Heart left ventricle (tissue), 16 donors: ENCODE measurements around the gene JPH2. TPM values are rescaled to one million over a fixed set of nuclear protein-coding genes. Genes with fewer than 3 reads are reported as not detected.

Experiments used
- ATAC-seq, 4 donors: fragments of 200-7000 bp; cut with Tn5 transposase; one replicate each; pipeline ENCODE4 v1.9.1; 2020 to 2022; ENCODE audit warnings: moderate library complexity in 4 of 4, mild to moderate bottlenecking in 3 of 4, moderate number of reproducible peaks in 1 of 4
- DNase-seq, 5 donors: peaks; one replicate each; pipeline ENCODE4 v3.0.0-alpha.2; 2020
- H3K27ac ChIP-seq, 12 donors: fragments of 200-600 bp; sonication (generic) in 4 of 12; one replicate each; pipeline versions ENCODE4 v1.5.0 to v1.8.0; 2016 to 2022; ENCODE audit warnings: mild to moderate bottlenecking in 2 of 12
- H3K27me3 ChIP-seq, 9 donors: fragments of 200-600 bp; sonication (generic) in 2 of 9; one replicate each; pipeline versions ENCODE4 v1.5.1 to v1.8.0; 2016 to 2022; ENCODE audit warnings: mild to moderate bottlenecking in 3 of 9
- H3K36me3 ChIP-seq, 9 donors: fragments of 200-600 bp; sonication (generic) in 2 of 9; one replicate each; pipeline versions ENCODE4 v1.5.0 to v1.8.0; 2018 to 2022; ENCODE audit warnings: mild to moderate bottlenecking in 2 of 9
- H3K4me1 ChIP-seq, 12 donors: fragments of 200-600 bp; sonication (generic) in 4 of 12; one replicate each; pipeline versions ENCODE4 v1.5.0 to v1.8.0; 2016 to 2022; ENCODE audit warnings: mild to moderate bottlenecking in 3 of 12
- H3K4me3 ChIP-seq, 12 donors: fragments of 200-600 bp; sonication (generic) in 4 of 12; one replicate each; pipeline versions ENCODE4 v1.5.0 to v1.8.0; 2017 to 2022; ENCODE audit warnings: mild to moderate bottlenecking in 9 of 12, moderate library complexity in 4 of 12
- H3K9me3 ChIP-seq, 12 donors: fragments of 200-600 bp; sonication (generic) in 4 of 12; one replicate each; pipeline versions ENCODE4 v1.5.0 to v1.8.0; 2016 to 2022; ENCODE audit warnings: mild to moderate bottlenecking in 1 of 12
- CTCF ChIP-seq, 12 donors: fragments of 200-600 bp; sonication (generic) in 4 of 12; IDR thresholded peaks; one replicate each; pipeline versions ENCODE4 v1.5.0 to v1.8.0; 2018 to 2022; ENCODE audit warnings: antibody characterized with exemption in 12 of 12, mild to moderate bottlenecking in 5 of 12
- POLR2A ChIP-seq, 2 donors: fragments of 450-650 bp; IDR thresholded peaks; one replicate each; pipeline ENCODE4 v1.6.1; 2017; ENCODE audit warnings: antibody characterized with exemption in 2 of 2, mild to moderate bottlenecking in 2 of 2, moderate library complexity in 2 of 2
- WGBS, 4 donors: extraction: QIAGEN DNeasy Blood & Tissue Kit in 2 of 4; methylation state at CpG; one replicate each; pipeline versions ENCODE4 v1.1.5 to v1.1.7; 2013 to 2018; 5-methylcytosine and 5-hydroxymethylcytosine counted together
- intact Hi-C, 10 donors: fragments of 100-400 bp; cut with DNase I; formaldehyde crosslinking; loops; one replicate each; pipeline versions ENCODE4 v1.11.1 to v1.14.2; 2022
- polyA plus RNA-seq, 2 donors: library from polyadenylated mRNA; stranded (reverse); fragments of 200-250 nt; gene quantifications; one replicate each; pipeline ENCODE4 v1.2.3, GENCODE V29; 2013
- total RNA-seq, 9 donors: library from RNA; depleted of rRNA in 2 of 9; stranded (reverse); fragments of >200 nt in 2 of 9; fragmentation: NEBNext Ultra II Directional in 3 of 9; extraction: Animal tissue kit (Norgen Biotek cat#: 25700) in 3 of 9; gene quantifications; one replicate each; pipeline versions ENCODE4 v1.1.0 to v1.2.4, GENCODE V29; 2016 to 2023
- donor health status: ischemic (EF 13 %, LVEDD 7.1; RV severe dilation, severe dysfunction).
- donor health status: healthy with polysubstance abuse.
- donor health status: DM: no; HTN: yes; CAD: no.
- donor health status: DM: no; HTN: no; CAD: no.
- donor health status: ischemic (EF 25% LVEDD 6.9; RV normal size, moderate dysfunction).
- donor health status: ischemic (EF 25% LVEDD 5.7; RV mildly dilated, moderate dysfunction).
- donor health status: healthy.
- donor health status: DM: yes; HTN: yes; CAD: no.
- donor health status: ischemic (EF 35%, LVEDD 5.7; RV mildly dilated, moderate dysfunction).
- donor health status: nonischemic (EF 11% LVEDD 7.7; RV severe dilation, severe dysfunction).
- donor health status: DM: yes; HTN: yes; CAD: no.
- donor health status: PGD.
- donor health status: ischemic (EF 29% LVEDD 5.4; RV normal size, mild dysfunction).
- donor health status: nonischemic (EF 23%, LVEDD 6.1; RV moderate dilation, normal function).

The JPH2 gene
- total and polyA plus RNA-seq, 11 donors, result 99.5 to 219 (median 155) TPM

GRCh38 chr20:44141873-44142272, 45.1 kb downstream of the JPH2 start:
- H3K27ac ChIP-seq, result peak overlapping the region; percentile 38 to 96 (median 90)
- peak; percentile 6 to 55 (median 30) for ATAC-seq
- no peak overlapping the region for H3K4me3 ChIP-seq
- DNase-seq, result peak in 4 of 5 donors; percentile 61 to 79 (median 64)
- peaks cover 0 to 10% (median 0%) of the 10 kb centered on the region in 9 donors for H3K36me3 ChIP-seq
- TF ChIP-seq CTCF (IDR thresholded peaks at IDR 0.05) (no peak), POLR2A (IDR thresholded peaks at IDR 0.05) (no peak)
- no peaks in the 10 kb centered on the region for H3K9me3 ChIP-seq
- H3K27me3 ChIP-seq, result no peaks in the 10 kb centered on the region
- peaks cover 11 to 95% (median 52%) of the 10 kb centered on the region in 12 donors for H3K4me1 ChIP-seq
- intact Hi-C loops, result loop anchor here in 3 of 10 donors (5.0 kb wide), 1 partner anchor 40 kb away; no protein-coding TSS in a partner anchor
- 46 to 61% (median 53%) methylated on average over 6 of the region's 6 CpGs for WGBS, 4 donors

- Histone ChIP-seq H3K36me3 (peaks cover 0 to 6% (median 0%) of the 10 kb centered on the region in 9 donors), H3K4me1 (peaks cover 11 to 85% (median 42%) of the 10 kb centered on the region in 12 donors), H3K4me3 (no peak overlapping the region), H3K9me3 (no peaks in the 10 kb centered on the region), H3K27ac (peak overlapping the region; percentile 64 to 95 (median 88)), H3K27me3 (no peaks in the 10 kb centered on the region)
- WGBS, 4 donors, result 22 to 27% (median 24%) methylated on average over 10 of the region's 10 CpGs
- DNase-seq, result peak in 4 of 5 donors; percentile 43 to 69 (median 55)
- ATAC-seq, result peak in 3 of 4 donors; percentile 33 to 54 (median 34)
- intact Hi-C loops, result loop anchor here in 1 of 10 donors (5.0 kb wide), 1 partner anchor 43 kb away; no protein-coding TSS in a partner anchor
- TF ChIP-seq CTCF (IDR thresholded peaks at IDR 0.05), result no peak
- no peak for TF ChIP-seq POLR2A (IDR thresholded peaks at IDR 0.05)
These were observed 48.1 kb downstream of the JPH2 start for GRCh38 chr20:44138867-44139266.

- peak; percentile 73 to 85 (median 75) for ATAC-seq
- intact Hi-C loops, result loop anchor here in 1 of 10 donors (5.0 kb wide), 1 partner anchor 45 kb away; no protein-coding TSS in a partner anchor
- Histone ChIP-seq H3K4me1 (peaks cover 8 to 77% (median 33%) of the 10 kb centered on the region in 12 donors), H3K9me3 (no peaks in the 10 kb centered on the region), H3K4me3 (peak overlapping the region in 1 of 12 donors; percentile 1), H3K27me3 (no peaks in the 10 kb centered on the region), H3K27ac (peak overlapping the region; percentile 64 to 95 (median 88)), H3K36me3 (no peaks in the 10 kb centered on the region)
- TF ChIP-seq POLR2A (IDR thresholded peaks at IDR 0.05) (no peak), CTCF (IDR thresholded peaks at IDR 0.05) (no peak)
- peak; percentile 78 to 81 (median 80) for DNase-seq
- WGBS, 4 donors, result 7 to 15% (median 11%) methylated on average over 8 to 15 of the region's 15 CpGs
These were observed 49.7 kb downstream of the JPH2 start for GRCh38 chr20:44137266-44137801.

- intact Hi-C loops, result loop anchor here in 1 of 10 donors (5.0 kb wide), 1 partner anchor 46 kb away; no protein-coding TSS in a partner anchor
- no peak for ATAC-seq
- peaks cover 7 to 71% (median 30%) of the 10 kb centered on the region in 12 donors for H3K4me1 ChIP-seq
These were observed 50.3 kb downstream of the JPH2 start for GRCh38 chr20:44136579-44137265.

More at GRCh38 chr20:44136579-44137265, 50.3 kb downstream of the JPH2 start:
- peak overlapping the region; percentile 64 to 95 (median 88) for H3K27ac ChIP-seq
- no peaks in the 10 kb centered on the region for H3K36me3 ChIP-seq
- H3K27me3 ChIP-seq, result no peaks in the 10 kb centered on the region
- TF ChIP-seq POLR2A (IDR thresholded peaks at IDR 0.05) (no peak), CTCF (IDR thresholded peaks at IDR 0.05) (no peak)
- no peak overlapping the region for H3K4me3 ChIP-seq
- DNase-seq, result no peak
- 42 to 58% (median 48%) methylated on average over 4 to 7 of the region's 7 CpGs for WGBS, 4 donors
- no peaks in the 10 kb centered on the region for H3K9me3 ChIP-seq
